ENCODE measurements around the gene MUC5B.

MUC5B gene

DNA sequence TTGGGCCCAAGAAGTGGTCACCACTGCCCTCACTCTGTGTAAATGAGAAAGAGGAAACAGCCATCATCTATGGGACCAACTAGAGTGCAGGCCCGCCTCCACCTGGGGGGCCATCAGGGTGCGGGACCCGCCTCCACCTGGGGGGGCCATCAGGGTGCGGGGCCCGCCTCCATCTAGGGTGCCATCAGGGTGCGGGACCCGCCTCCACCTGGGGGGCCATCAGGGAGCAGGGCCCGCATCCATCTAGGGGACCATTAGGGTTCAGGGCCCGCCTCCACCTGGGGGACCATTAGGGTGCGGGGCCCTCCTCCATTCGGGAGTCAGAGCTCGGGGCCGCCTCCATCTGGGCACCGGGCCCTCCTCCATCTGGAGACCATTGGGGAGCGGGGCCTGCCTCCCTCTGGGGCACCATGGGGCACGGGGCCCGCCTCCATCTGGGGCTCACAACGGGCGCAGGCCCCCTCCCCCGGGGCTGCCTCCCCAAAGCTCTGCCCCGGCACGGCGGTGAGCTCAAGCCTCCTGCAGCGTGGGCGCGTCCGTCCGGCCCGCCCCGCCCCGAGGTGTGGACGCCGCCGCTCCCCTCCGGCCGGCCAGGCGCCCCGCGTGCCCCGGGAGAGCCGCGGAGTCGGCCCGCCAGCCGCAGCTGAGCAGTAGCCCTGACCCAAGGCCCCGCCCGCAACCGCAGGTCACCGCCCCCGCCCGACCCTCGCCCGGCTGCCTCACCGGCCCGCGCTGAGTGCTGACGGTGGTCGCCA is 86.1 kb downstream of the MUC5B start:
- DNase-seq (ENCODE audit: low read depth, low spot score): no peak

DNA sequence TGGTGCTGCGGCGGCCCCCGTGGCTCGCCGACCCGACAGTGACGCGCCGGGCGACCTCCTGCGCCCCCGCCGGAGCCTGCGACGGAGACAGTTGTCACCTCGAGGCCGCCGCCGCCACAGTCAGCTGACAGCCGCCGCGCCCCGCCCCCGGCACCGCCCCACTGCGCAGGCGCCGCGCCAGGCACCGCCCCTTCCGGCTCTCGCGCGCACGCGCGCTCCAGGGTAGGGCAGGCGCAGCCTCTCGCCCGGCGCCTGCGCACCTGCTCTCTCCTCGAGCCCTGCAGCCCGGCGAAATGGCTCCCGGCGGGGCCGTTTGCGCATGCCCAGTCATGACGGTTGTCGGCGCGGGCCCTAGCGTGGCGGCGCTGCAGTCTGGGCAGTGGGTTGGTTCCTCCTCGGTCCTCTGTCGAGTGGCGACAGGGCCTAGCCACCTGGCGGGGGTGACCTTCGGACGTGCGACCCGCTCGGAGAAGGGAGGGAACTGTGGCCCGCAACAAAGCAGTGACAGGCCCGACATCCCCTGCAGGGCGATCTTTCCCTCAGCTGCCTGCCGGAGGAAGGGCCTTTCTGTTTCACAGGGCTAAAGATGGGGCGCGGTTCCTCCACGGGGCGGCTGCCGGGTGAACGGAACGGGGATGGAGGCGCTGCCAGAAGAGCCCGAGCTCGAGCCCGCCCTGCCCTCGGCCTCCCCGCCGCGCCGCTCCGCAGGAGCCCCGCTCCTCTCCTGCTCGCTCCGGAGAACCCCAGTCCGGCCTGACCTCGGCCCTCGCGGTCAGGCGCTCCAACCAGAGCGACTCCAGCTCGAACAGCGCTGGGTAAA is 86.8 kb downstream of the MUC5B start, which contains the start of gene TOLLIP:
TSS of gene TOLLIP (minus strand) at position 135 of the 820 bp plus-strand sequence. CDS start at position 1, 134 bp downstream.
- DNase-seq (ENCODE audit: low read depth, low spot score): peak; percentile 88

DNA sequence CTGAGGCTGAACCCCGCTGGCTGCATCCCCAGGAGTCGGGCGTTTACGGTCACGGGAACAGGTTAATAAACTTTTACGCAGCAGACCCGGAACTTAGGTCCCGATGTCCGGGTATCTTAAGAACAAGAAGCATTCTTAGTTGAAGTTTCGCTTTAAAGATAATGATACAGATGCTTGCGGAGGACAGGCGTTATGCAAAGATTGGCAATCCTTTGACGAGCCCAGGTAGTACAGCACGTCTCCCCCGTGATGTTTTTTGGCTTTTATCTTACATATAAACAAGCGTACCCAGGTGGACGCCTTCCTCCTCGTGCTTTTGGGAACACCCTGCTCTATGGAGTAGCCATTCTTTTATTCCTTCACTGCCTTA is 87.4 kb downstream of the MUC5B start:
- no peak for DNase-seq (ENCODE audit: low read depth, low spot score)

DNA sequence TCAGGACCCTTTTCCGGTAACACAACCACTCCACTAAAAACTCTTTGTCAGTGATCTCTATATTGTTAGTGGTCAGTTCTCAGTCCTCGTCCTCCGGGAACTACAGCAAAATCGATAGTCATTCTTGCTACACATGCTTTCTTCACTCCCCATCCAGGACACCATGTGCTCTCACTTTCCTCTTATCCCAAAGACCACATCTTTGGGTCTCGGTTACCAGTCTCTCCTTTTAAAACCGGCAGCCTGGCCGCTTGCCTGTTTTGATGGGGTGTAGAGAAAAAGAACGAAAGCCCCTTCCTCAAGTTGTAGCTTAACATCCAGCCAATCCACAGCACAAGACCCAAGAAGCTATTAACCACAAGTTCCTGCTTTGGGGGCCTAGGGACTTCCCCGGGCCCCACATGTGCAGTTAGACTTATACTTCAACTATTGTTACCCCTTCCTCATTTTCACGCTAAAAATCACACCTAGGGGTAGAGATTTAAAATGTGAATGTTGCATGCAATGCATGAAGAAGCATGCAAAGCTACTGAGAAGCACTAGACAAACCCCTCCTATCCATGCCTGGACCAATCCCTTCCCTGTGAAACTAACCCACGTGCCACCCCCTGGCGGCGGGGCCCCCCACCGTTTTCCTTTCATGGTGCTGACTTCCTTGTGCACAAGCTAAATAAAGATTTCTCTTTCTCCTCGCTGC is 88.1 kb downstream of the MUC5B start:
- DNase-seq (ENCODE audit: low read depth, low spot score): peak; percentile 54

Data from activated naive CD8-positive, alpha-beta T cell treated with anti-CD3 and anti-CD28 coated beads, Interleukin-2, amount 50 U/mL, for 16 hours (primary cell).